Measurements from ENCODE around the gene BMP2. TPM values are rescaled to one million over a fixed set of nuclear protein-coding genes. Genes with fewer than 3 reads are reported as not detected.
A peak's percentile ranks its signal among the peaks of the same experiment; 100 is the strongest.

BMP2 gene
- total and polyA plus RNA-seq, 3 donors from 2014 or later: 1.7 to 3.8 (median 1.8) TPM

GRCh38 chr20:6735942-6736845, 31.3 kb upstream of the BMP2 start:
- 39 to 45% methylated on average over 8 of the region's 8 CpGs for WGBS, 2 donors
- H3K27me3 ChIP-seq: no peaks in the 10 kb centered on the region
- no peaks in the 10 kb centered on the region for H3K36me3 ChIP-seq (ENCODE audit: low read depth, missing control alignments)
- intact Hi-C loops (cut with DNase I; ENCODE audit: low total_unique reads): no loop called here
- TF ChIP-seq POLR2A (IDR thresholded peaks at IDR 0.05) (no peak), CTCF (IDR thresholded peaks at IDR 0.05) (no peak)
- H3K9me3 ChIP-seq: no peaks in the 10 kb centered on the region
- H3K4me1 ChIP-seq: no peaks in the 10 kb centered on the region
- peak; percentile 31 for DNase-seq
- no peak overlapping the region for H3K27ac ChIP-seq
- no peak overlapping the region for H3K4me3 ChIP-seq

- 67 to 68% methylated on average over 1 of the region's 1 CpG for WGBS, 2 donors
- DNase-seq: no peak
- no peaks in the 10 kb centered on the region for H3K4me1 ChIP-seq
Observed at GRCh38 chr20:6739406-6739805, 28.1 kb upstream of the BMP2 start.

GRCh38 chr20:6740096-6740495, 27.4 kb upstream of the BMP2 start:
- Histone ChIP-seq H3K4me1 (no peaks in the 10 kb centered on the region), H3K36me3 (ENCODE audit: low read depth, missing control alignments) (no peaks in the 10 kb centered on the region), H3K27ac (no peak overlapping the region), H3K9me3 (no peaks in the 10 kb centered on the region), H3K4me3 (no peak overlapping the region), H3K27me3 (no peaks in the 10 kb centered on the region)
- WGBS, 2 donors: 92 to 97% methylated on average over 3 of the region's 3 CpGs
- no peak for DNase-seq
- TF ChIP-seq POLR2A (IDR thresholded peaks at IDR 0.05) (no peak), CTCF (IDR thresholded peaks at IDR 0.05) (no peak)
- intact Hi-C loops (cut with DNase I; ENCODE audit: low total_unique reads): no loop called here

More at GRCh38 chr20:6739406-6739805, 28.1 kb upstream of the BMP2 start:
- Histone ChIP-seq H3K27ac (no peak overlapping the region), H3K4me3 (no peak overlapping the region), H3K9me3 (no peaks in the 10 kb centered on the region), H3K36me3 (ENCODE audit: low read depth, missing control alignments) (no peaks in the 10 kb centered on the region), H3K27me3 (no peaks in the 10 kb centered on the region)
- TF ChIP-seq CTCF (IDR thresholded peaks at IDR 0.05): no peak
- intact Hi-C loops (cut with DNase I; ENCODE audit: low total_unique reads): no loop called here

GRCh38 chr20:6744180-6744579, 23.3 kb upstream of the BMP2 start:
- Histone ChIP-seq H3K27ac (no peak overlapping the region), H3K9me3 (no peaks in the 10 kb centered on the region), H3K4me1 (no peaks in the 10 kb centered on the region), H3K36me3 (ENCODE audit: low read depth, missing control alignments) (no peaks in the 10 kb centered on the region), H3K27me3 (no peaks in the 10 kb centered on the region), H3K4me3 (no peak overlapping the region)
- TF ChIP-seq POLR2A (IDR thresholded peaks at IDR 0.05) (no peak), CTCF (IDR thresholded peaks at IDR 0.05) (no peak)
- no peak for DNase-seq
- WGBS, 2 donors: 89 to 96% methylated on average over 1 of the region's 1 CpG
- intact Hi-C loops (cut with DNase I; ENCODE audit: low total_unique reads): no loop called here

GRCh38 chr20:6744805-6745204, 22.7 kb upstream of the BMP2 start:
- no peak overlapping the region for H3K27ac ChIP-seq
- no peaks in the 10 kb centered on the region for H3K4me1 ChIP-seq
- intact Hi-C loops (cut with DNase I; ENCODE audit: low total_unique reads): no loop called here
- H3K9me3 ChIP-seq: no peaks in the 10 kb centered on the region
- no peaks in the 10 kb centered on the region for H3K36me3 ChIP-seq (ENCODE audit: low read depth, missing control alignments)
- TF ChIP-seq CTCF (IDR thresholded peaks at IDR 0.05): no peak
- no peak for TF ChIP-seq POLR2A (IDR thresholded peaks at IDR 0.05)
- H3K27me3 ChIP-seq: no peaks in the 10 kb centered on the region
- no peak for DNase-seq
- H3K4me3 ChIP-seq: no peak overlapping the region
- 89 to 90% methylated on average over 4 of the region's 4 CpGs for WGBS, 2 donors

Measured in testis (tissue), 3 donors.